ENCODE data around the gene PRR22.
"Not testable (repeated sequence)": the region's sequence is repeated elsewhere in the genome, so short reads cannot be mapped to it uniquely, and the experiment has no call there.

Gene PRR22

DNA sequence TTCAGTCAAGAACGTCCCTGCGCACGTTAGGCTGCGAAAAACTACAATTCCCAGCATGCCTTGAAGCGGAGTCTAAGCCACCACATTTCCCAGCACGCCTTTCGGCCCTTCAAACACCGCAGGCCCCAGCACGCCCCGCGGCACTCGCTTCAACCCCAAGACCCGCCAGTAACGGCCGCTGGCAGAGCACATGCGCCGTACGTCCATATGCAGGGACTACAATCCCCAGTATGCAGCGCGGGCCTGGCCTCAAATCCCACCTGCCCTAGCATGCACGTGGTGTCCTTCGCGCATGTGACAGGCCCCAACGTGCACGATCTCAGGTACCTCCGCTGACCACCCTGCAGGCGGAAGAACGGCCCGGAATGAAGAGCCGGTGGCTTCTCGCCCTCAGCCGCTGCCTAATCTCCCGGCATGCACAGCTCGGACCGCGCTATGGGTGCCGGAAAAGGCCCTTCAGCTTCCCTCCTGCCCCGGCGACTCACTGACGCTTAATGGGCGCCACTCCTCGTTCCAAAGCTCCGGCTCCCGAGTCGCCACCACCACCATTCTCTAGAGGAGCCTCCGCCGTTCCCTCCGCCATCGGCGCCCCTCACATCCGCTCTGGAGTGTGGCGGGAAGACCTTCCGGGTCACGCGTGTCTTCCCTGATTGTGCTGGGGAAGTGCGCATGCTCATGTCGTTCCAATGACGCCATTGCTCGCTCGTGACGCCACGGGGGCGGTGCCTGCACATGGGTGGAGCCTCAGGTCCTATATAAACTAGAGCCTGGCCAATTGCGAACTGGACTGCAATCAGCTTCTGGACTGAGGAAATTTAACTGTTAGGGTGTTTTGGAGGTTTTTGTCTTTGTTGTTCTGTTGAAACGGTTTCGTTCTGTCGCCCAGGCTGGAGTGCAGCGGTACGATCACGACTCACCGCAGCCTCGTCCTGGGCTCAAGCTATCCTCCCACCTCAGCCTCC, 6.3 kb upstream of the PRR22 start, which contains the start of gene DUS3L:
Gene DUS3L, minus strand, starts transcription at position 605 of the 962 bp plus-strand sequence. Its CDS starts 22 bp downstream, at position 583.
- peak; percentile 94 for DNase-seq (ENCODE audit: low read depth)

DNA sequence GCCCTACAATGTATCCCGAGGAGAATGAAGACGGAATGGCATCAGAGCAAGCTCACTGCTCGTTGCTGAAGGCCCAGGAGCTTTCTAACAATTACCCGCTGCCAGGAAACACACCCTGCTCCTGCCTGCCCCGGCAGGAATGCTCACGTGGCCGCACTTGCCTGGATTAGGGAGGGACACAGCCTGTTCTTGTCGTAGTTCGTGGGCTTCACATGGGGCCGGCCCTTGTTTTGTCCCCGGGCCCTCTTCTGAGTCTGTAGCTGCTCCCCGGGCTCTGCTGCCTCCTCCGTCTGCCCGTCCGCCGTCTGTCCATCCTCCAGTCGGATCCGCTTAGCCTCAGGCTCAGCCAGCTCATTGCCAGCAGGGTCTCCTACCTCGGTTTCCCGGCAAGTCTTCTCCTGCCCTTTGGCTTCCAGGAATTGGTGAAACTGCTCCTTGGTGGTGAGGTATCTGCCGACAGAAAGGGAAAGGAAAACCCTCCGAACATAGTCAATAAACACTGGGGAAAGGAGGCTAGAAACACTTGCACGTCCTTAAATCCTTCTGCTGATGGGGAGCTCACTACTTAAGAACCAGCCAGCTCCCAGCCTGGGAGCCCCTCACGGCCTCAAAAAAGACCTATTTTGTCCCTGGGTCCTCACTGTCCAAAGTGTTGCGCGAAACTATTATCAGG, 5.5 kb upstream of the PRR22 start:
- no peak for DNase-seq (ENCODE audit: low read depth)

DNA sequence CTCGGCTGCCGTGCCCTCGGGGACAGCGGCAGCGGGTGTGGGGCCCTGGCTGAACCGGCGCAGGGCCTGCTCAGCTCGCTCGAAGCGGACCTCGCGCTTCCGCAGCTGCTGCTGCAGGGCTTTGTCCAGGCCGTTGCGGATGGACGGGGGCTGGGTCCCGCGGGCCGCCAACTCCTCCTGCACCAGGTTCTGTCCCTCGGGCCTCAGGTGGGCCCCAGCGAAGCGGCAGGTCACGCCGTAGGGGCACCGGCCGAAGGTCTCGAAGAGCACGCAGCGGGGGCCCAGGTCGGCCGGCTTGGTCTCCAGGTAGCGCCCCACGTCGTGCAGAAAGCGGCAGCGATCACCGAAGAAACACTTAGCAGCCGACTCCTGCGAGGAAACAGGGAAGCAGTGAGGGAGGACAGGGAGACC, 4.8 kb upstream of the PRR22 start:
- DNase-seq (ENCODE audit: low read depth), result no peak

GRCh38 chr19:5788422-5788821, 3.9 kb upstream of the PRR22 start:
- DNase-seq (ENCODE audit: low read depth), result no peak

DNA sequence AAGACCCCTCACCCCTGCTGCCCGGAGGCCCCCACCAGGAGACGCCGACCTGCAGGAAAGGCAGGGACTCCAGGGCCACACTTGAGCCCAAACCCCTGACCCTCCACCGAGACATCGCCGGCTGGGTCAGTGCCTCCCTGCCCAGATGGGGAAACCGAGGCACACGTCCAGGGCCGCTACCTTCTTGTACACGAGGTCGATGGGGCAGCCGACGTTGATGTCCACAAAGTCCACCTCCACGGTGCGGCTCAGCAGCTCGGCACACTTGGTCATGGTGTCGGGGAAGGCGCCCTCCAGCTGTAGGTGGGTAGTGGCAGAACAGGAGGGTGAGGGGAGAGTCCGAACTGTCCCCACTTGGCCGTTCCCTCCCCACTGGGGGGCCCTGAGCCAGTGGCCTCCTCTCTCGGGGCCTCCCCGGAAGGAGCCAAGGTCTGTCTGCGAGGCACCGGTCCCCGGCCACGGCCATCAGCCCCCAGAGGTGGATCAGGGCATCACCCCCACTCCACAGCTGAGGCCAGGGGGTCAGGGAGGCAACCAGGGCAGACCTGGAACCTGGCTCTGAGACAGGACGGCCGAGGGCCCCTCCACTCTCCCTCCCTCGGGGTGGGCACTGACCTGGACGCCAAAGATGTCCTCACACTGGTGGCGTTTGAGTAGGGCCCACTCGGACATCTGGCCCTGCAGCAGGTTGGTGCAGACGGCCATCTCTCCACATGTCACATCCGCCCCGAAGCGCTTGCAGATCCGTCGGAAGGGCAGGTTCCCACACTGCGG, 3.0 kb upstream of the PRR22 start:
- DNase-seq (ENCODE audit: low read depth), result no peak

DNA sequence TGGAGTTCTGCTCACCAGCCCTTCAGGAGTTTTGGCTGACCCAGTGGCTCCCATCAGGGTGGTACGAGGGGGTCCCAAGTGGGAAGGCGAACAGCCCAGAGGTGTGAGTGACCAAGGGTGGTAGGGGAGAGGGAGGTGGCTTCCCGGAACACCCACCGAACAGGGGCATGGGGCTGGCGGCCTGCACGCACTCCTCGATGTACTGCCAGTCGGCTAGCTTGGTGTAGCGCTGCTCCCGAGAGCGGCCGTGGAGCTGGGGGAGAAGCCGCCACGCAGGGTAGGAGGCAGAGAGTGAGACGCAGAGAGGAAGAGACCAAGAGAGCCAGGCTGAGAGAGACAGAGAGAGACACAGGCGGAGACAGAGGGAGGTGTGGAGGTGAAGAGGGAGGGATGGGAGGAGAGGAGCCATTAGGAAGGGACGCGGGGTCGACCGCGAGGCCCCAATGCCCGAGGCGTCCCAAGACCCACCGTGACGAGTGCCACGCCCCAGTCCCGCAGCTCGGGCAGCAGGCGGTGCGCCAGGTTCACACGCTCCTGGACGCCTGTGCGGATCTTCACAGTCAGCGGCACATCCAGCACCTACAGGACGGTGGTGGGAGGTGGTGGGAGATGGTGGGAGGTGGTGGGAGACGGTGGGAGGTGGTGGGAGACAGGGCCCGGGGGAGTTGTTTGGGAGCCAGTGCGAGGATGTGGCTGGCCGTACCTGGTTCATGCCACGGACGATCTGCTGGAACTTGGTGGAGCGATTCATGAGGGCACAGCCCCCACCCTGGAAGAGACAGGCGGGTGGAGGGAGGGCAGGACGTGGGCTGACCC, 2.3 kb upstream of the PRR22 start:
- DNase-seq (ENCODE audit: low read depth), result no peak

- no peak for DNase-seq (ENCODE audit: low read depth)
These were observed 877 bp upstream of the PRR22 start for GRCh38 chr19:5785423-5785822.

DNA sequence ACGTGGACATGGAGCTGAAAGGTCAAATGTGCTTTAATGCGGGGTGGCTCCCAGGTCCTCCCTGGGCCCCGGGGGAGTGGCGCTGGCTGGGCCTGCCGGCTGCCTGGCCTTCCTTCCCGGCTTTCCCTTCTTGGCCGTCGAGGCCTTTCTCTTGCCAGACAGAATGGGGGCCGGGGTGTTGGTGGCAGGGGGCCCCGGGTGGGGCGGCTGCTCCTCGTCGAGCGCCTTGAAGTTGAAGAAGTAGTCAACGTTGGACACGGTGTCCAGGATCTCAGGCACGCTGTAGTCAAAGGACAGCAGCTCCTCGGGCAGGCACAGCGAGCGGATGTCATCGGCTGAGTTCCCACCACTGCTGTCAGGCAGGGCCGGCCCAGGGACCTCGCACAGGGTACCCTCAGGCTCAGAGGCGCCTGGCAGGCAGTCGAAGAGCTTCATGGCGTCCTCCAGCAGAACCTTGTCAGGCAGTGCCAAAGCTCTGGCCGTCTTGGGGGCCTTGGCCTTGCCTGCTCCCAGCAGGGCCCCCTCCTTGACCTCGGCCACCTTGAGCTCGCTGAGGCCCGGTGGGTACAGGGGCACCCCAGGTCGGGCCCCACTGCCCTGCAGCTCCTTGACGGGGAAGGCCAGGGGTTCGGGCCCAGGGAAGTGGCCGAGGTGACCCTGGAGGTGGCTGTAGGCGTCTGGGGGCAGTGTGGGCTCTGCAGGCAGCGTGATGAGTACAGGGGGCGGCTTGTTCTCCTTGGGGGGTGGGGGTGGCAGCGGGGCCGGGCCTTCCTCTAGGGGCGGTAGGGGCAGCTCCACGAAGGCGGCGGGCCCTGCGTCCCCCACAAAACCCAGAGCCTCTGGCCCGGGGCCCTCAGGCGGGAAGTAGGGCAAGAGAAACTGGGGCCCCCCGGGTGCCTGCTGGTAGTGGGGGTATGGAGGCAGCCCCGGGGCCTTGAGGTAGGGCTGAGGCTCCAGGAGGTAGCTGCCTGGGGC, 1.3 kb downstream of the PRR22 start:
- DNase-seq (ENCODE audit: low read depth), result no peak

GRCh38 chr19:5782322-5782721, 2.2 kb downstream of the PRR22 start:
- DNase-seq (ENCODE audit: low read depth), result no peak

GRCh38 chr19:5780916-5781315, 3.6 kb downstream of the PRR22 start:
- DNase-seq (ENCODE audit: low read depth), result not testable (repeated sequence)

GRCh38 chr19:5778402-5778801, 6.1 kb downstream of the PRR22 start:
- DNase-seq (ENCODE audit: low read depth), result no peak

DNA sequence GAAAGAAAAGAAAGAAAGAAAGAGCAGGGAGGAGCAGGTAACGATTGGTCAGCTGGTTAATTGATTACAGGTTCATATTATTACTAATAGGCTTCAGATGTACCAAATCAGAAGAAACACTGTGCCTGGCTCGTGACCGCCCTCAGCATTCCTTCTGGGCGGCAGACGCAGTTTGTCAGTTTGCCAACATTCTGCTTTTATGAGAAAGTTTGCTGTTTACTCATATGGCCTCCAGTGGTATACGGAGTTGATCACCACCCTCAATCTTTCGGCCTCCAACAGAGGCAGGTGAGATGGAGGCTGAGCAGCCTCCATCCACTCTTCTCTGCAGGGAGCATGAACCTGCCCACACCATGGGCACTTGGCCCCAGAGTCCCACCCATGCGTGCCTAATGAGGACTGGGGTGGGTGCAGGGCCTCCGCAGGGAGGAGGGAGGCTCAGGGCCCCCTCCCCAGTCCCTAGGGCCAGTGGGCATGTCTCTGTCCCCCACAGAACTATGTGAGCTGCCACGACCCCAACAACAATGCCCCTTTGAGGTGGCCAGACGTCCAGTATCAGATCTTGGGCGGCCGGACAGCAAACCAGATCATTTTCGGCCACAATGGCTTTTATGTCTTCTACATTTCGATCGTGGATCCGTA, 8.8 kb downstream of the PRR22 start:
- no peak for DNase-seq (ENCODE audit: low read depth)

DNA sequence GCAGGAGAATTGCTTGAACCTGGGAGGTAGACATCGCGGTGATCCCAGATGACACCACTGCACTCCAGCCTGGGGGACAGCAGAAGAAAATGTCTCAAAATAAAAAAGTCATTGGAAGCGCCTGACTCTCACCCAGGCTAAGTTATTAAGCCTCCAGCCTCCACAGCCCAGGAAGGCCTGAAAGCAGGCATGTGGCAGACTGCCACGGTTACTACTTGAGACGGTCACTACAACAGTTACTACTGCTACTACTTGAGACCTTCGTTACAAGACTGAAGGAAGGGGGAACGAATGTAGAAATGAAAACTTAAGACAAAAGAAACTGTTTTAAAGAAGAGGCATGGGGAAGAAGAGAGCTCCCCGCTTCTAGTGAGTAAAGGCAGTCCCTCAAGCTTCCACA, 9.6 kb downstream of the PRR22 start:
- no peak for DNase-seq (ENCODE audit: low read depth)

- DNase-seq (ENCODE audit: low read depth), result no peak
These were observed 11.3 kb downstream of the PRR22 start for GRCh38 chr19:5773276-5773675.

DNA sequence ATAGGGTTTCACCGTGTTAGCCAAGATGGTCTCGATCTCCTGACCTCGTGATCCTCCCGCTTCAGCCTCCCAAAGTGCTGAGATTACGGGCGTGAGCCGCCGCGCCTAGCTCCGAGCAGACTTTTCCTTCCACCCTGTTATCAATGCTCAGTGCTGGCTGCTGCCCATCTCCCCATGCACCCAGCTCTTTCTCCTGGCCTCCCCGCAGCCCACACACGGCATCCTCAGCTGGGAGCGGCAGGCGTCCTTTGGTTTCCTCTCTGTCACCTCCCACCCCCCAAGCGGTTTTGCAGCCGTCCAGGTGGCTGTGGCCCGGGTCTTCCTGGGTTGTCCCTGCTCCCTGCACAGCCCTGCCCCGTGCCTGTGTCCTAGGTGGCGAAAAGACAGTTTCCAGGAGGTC, 12.1 kb downstream of the PRR22 start:
- DNase-seq (ENCODE audit: low read depth), result no peak

- no peak for DNase-seq (ENCODE audit: low read depth)
These were observed 16.6 kb downstream of the PRR22 start for GRCh38 chr19:5767949-5768348.

- DNase-seq (ENCODE audit: low read depth), result no peak
These were observed 19.3 kb downstream of the PRR22 start for GRCh38 chr19:5765220-5765619.

- DNase-seq (ENCODE audit: low read depth), result no peak
These were observed 21.8 kb downstream of the PRR22 start for GRCh38 chr19:5762608-5763217.

DNA sequence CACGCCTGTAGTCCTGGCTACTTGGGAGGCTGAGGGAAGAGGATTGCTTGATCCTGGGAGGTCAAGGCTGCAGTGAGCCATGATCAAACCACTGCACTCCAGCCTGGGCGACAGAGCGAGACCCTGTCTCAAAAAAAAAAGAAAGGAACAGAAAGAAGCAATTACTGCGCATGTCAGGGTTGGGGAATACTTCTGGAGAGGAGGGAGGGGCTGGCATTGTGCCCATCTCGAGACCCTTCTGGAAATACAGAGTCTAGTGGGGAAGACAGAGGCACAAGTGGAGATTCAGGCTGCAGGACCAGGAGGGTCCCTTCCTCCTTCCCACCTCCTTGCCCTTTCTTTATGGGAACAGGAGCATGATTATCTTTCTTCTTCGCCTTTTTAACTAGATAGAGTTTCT, 30.8 kb downstream of the PRR22 start:
- no peak for DNase-seq (ENCODE audit: low read depth)
